Measurements from ENCODE around the gene CHRM5. TPM values are rescaled to one million over a fixed set of nuclear protein-coding genes. Genes with fewer than 3 reads are reported as not detected.

Gene CHRM5
- total RNA-seq, 1 donor: under 0.01 TPM

GRCh38 chr15:34101366-34102174, 133.3 kb downstream of the CHRM5 start, which contains the start of the genes EMC7 and PGBD4:
EMC7 (minus strand) TSS chr15:34101862; CDS start chr15:34101839, 23 bp downstream.
PGBD4 (plus strand) TSS chr15:34102083; CDS start chr15:34102532, 449 bp downstream.
- H3K4me3 ChIP-seq (ENCODE audit: low read depth, low read length): peak within 1 kb of the TSS; percentile 81
- TF ChIP-seq CTCF (IDR thresholded peaks at IDR 0.05; ENCODE audit: insufficient read depth, low read depth, low read length): no peak
- DNase-seq (ENCODE audit: low read depth): peak; percentile 100

- DNase-seq (ENCODE audit: low read depth): no peak
- peak overlapping the region; percentile 81 for H3K4me3 ChIP-seq (ENCODE audit: low read depth, low read length)
- no peak for TF ChIP-seq CTCF (IDR thresholded peaks at IDR 0.05; ENCODE audit: insufficient read depth, low read depth, low read length)
Observed at GRCh38 chr15:34102175-34102925, 134.1 kb downstream of the CHRM5 start.

GRCh38 chr15:34106423-34106822, 138.1 kb downstream of the CHRM5 start:
- DNase-seq (ENCODE audit: low read depth): no peak
- H3K4me3 ChIP-seq (ENCODE audit: low read depth, low read length): no peak overlapping the region
- no peak for TF ChIP-seq CTCF (IDR thresholded peaks at IDR 0.05; ENCODE audit: insufficient read depth, low read depth, low read length)

DNA sequence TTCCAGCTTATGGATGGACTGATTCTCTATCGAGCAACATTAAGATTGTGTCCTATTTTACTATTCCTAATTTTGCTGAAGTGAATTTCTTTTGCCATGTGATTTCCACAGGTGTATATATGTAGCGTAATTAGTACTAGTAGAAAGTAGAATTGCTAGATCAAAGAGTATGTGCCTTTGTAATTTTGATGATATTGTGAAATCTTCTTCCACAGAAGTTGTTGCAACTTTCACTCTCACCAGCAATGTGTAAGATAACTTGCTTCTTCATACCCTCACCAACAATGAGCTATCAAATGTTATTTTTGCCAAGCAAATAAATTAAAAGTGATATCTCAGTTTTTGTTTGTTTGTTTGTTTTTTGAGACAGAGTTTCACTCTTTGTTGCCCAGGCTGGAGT, 139.0 kb downstream of the CHRM5 start:
- DNase-seq (ENCODE audit: low read depth): no peak
- no peak for TF ChIP-seq CTCF (IDR thresholded peaks at IDR 0.05; ENCODE audit: insufficient read depth, low read depth, low read length)
- no peak overlapping the region for H3K4me3 ChIP-seq (ENCODE audit: low read depth, low read length)

DNA sequence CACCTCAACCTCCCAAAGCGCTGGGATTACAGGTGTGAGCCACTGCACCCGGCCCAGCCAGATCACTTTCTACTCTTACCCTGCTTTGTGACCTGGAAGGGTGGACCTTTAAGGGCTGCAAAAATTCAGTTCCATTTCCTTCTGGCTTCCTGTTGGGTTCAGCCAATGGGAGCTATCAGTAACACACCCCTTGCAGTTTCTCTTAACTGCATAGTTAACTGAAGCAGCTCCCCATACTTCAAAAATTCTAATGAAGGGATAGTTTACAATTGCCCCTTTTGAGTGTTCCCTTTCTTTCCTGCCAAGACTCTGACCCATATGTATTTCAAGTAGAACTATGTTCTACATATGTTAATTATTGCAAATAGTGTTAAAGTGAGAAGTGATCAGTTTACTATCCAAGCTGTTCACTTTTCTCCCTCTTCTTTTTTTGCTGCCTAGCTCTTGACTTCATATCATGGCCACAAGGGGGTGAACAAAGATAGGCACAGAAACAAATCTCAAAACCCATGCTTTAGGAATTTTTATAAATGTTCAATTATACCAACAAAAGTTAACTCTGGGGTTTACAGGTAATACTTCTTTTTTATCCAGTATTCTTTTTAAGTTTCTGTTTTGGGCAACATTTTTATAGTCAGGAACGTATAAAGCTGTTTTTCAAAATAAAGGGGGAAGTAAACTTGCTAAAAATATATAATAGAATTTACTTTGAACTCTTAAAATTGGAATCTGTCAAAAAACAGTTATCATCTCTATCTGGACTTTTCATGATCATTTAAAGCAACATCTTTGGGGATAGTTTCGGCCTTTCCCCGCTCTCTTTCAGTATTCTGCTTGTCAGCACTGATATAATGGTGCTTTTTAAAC, 141.7 kb downstream of the CHRM5 start:
- peak; percentile 68 for DNase-seq (ENCODE audit: low read depth)
- H3K4me3 ChIP-seq (ENCODE audit: low read depth, low read length): no peak overlapping the region
- TF ChIP-seq CTCF (IDR thresholded peaks at IDR 0.05; ENCODE audit: insufficient read depth, low read depth, low read length): peak; percentile 88

- no peak for DNase-seq (ENCODE audit: low read depth)
- no peak overlapping the region for H3K4me3 ChIP-seq (ENCODE audit: low read depth, low read length)
- no peak for TF ChIP-seq CTCF (IDR thresholded peaks at IDR 0.05; ENCODE audit: insufficient read depth, low read depth, low read length)
Observed at GRCh38 chr15:34111488-34111887, 143.2 kb downstream of the CHRM5 start.
